HCT116 (cell line): ENCODE results near the gene IL32. TPM values are rescaled to one million over a fixed set of nuclear protein-coding genes. Genes with fewer than 3 reads are reported as not detected.

ENCODE experiments used
- ATAC-seq: fragments of 200-7000 bp; cut with Tn5 transposase; 2 replicates; pipeline ENCODE4 v1.9.1; 2020; ENCODE audit warnings: mild to moderate bottlenecking, moderate library complexity
- BruUV-seq: library from RNA; stranded (reverse); fragments of 400-500 nt; replicated peaks from 2 replicates; lab custom pipeline; 2021; lab: Mats Ljungman, UMichigan
- CTCF ChIA-PET: fragments of 300-600 bp; sonication (Branson Sonifier 250); formaldehyde crosslinking; loops from one replicate; lab custom pipeline; 2021; ENCODE audit warnings: antibody characterized with exemption; lab: Charles Lee
- POLR2A ChIA-PET: fragments of 300-600, 350-600 bp; sonication (Branson Sonifier 250); formaldehyde crosslinking; loops from one replicate; lab custom pipeline; 2021; ENCODE audit warnings: antibody characterized with exemption; lab: Charles Lee
- RAD21 ChIA-PET, 2 experiments: fragments of 300-600 bp; sonication (Branson Sonifier 250); formaldehyde crosslinking; loops; one replicate each; lab custom pipeline; 2023; ENCODE audit warnings: low total read pairs in 2 of 2; ENCODE audit not compliant: uncharacterized antibody in 2 of 2, unreplicated experiment in 2 of 2, low non-redundant PET in 1 of 2; lab: Charles Lee
- DNase-seq: peaks from one replicate; pipeline ENCODE4 v3.0.0-alpha.2; 2010; ENCODE audit warnings: low read depth, low spot score
- H2AFZ ChIP-seq: fragments of 200-600 bp; shearing (Covaris generic), sonication (generic); 2 replicates; pipeline ENCODE4 v1.6.1; 2017; ENCODE audit warnings: low read depth, mixed run types, mixed read lengths, antibody characterized with exemption, low read length; ENCODE audit not compliant: poor library complexity, severe bottlenecking
- H3K27ac ChIP-seq: 2 replicates; pipeline ENCODE4 v1.5.1; 2012; ENCODE audit warnings: low read depth, low read length
- H3K27me3 ChIP-seq: fragments of 200-600 bp; sonication (generic); 2 replicates; pipeline ENCODE4 v1.6.1; 2016; ENCODE audit warnings: mixed run types, low read length, mixed read lengths; ENCODE audit not compliant: insufficient read depth
- H3K36me3 ChIP-seq, 2 experiments: fragments of 200-500 bp in 1 of 2; fragments of 200-600 bp in 1 of 2; sonication (Bioruptor generic) in 1 of 2; sonication (generic) in 1 of 2; 2 replicates each; pipeline versions ENCODE4 v1.5.1 to v1.6.1; 2014 to 2016; ENCODE audit warnings: low read length in 2 of 2, inconsistent platforms in 1 of 2, mixed read lengths in 1 of 2, mixed run types in 1 of 2; ENCODE audit not compliant: insufficient read depth in 2 of 2, control insufficient read depth in 1 of 2
- H3K4me1 ChIP-seq, 2 experiments: fragments of 200-600 bp in 1 of 2; sonication (generic) in 1 of 2; 2 replicates each; pipeline versions ENCODE4 v1.5.1 to v1.6.1; 2012 to 2017; ENCODE audit warnings: low read length in 2 of 2, inconsistent platforms in 1 of 2, mild to moderate bottlenecking in 1 of 2, mixed read lengths in 1 of 2, mixed run types in 1 of 2, moderate library complexity in 1 of 2; ENCODE audit not compliant: insufficient read depth in 2 of 2, control insufficient read depth in 1 of 2
- H3K4me2 ChIP-seq: fragments of 200-600 bp; sonication (generic); 2 replicates; pipeline ENCODE4 v1.6.1; 2017; ENCODE audit warnings: mixed run types, low read length, mixed read lengths
- H3K4me3 ChIP-seq, 2 experiments: fragments of 200-600 bp in 1 of 2; sonication (generic) in 1 of 2; replicated peaks in 1 of 2; 2 replicates each; pipeline ENCODE4 v1.5.1; 2011 to 2016; ENCODE audit warnings: low read length in 2 of 2, control low read depth in 1 of 2, low read depth in 1 of 2, mild to moderate bottlenecking in 1 of 2, mixed read lengths in 1 of 2, mixed run types in 1 of 2
- H3K79me2 ChIP-seq: fragments of 200-600 bp; sonication (generic); 2 replicates; pipeline ENCODE4 v1.6.1; 2017; ENCODE audit warnings: mild to moderate bottlenecking, mixed run types, low read length, moderate library complexity, mixed read lengths; ENCODE audit not compliant: insufficient read depth
- H3K9ac ChIP-seq: fragments of 200-600 bp; sonication (generic); 2 replicates; pipeline ENCODE4 v1.6.1; 2016; ENCODE audit warnings: low read length, mixed read lengths
- H3K9me2 ChIP-seq: fragments of 200-600 bp; sonication (generic), shearing (Covaris generic); 2 replicates; pipeline ENCODE4 v1.6.1; 2017; ENCODE audit warnings: mixed run types, mild to moderate bottlenecking, moderate library complexity; ENCODE audit not compliant: insufficient read depth
- H3K9me3 ChIP-seq, 2 experiments: fragments of 200-500 bp in 1 of 2; fragments of 200-600 bp in 1 of 2; sonication (Bioruptor generic) in 1 of 2; sonication (generic) in 1 of 2; 2 replicates each; pipeline ENCODE4 v1.6.1; 2014 to 2017; ENCODE audit warnings: low read length in 2 of 2, mixed read lengths in 2 of 2, inconsistent platforms in 1 of 2, low read depth in 1 of 2, mild to moderate bottlenecking in 1 of 2, mixed run types in 1 of 2, moderate library complexity in 1 of 2; ENCODE audit not compliant: control insufficient read depth in 1 of 2, insufficient read depth in 1 of 2
- H4K20me1 ChIP-seq: fragments of 200-600 bp; sonication (generic), shearing (Covaris generic); 2 replicates; pipeline ENCODE4 v1.6.1; 2017; ENCODE audit warnings: mixed run types, mild to moderate bottlenecking, moderate library complexity; ENCODE audit not compliant: insufficient read depth
- CBX3 ChIP-seq: IDR thresholded peaks from 2 replicates; pipeline ENCODE4 v1.6.1; 2012; ENCODE audit warnings: low read depth
- EGR1 ChIP-seq: IDR thresholded peaks from 2 replicates; pipeline ENCODE4 v1.6.1; 2012; ENCODE audit warnings: low read depth
- EZH2phosphoT487 ChIP-seq: fragments of 200-600 bp; IDR thresholded peaks from 2 replicates; pipeline ENCODE4 v1.6.1; 2018; ENCODE audit warnings: antibody characterized with exemption, borderline replicate concordance
- POLR2AphosphoS5 ChIP-seq: IDR thresholded peaks from 2 replicates; pipeline ENCODE4 v1.6.1; 2011; ENCODE audit warnings: mild to moderate bottlenecking, low read depth, low read length, moderate library complexity
- RAD21 ChIP-seq: IDR thresholded peaks from 2 replicates; pipeline ENCODE4 v1.6.1; 2012; ENCODE audit warnings: low read depth, mild to moderate bottlenecking
- SIN3A ChIP-seq: IDR thresholded peaks from 2 replicates; pipeline ENCODE4 v1.6.1; 2012; ENCODE audit warnings: low read depth
- YY1 ChIP-seq: IDR thresholded peaks from 2 replicates; pipeline ENCODE4 v1.6.1; 2011; ENCODE audit warnings: low read length, low read depth, moderate library complexity, mild to moderate bottlenecking; ENCODE audit not compliant: insufficient replicate concordance; ENCODE audit errors: extremely low read depth
- intact Hi-C: fragments of 100-400 bp; cut with micrococcal nuclease; formaldehyde crosslinking; loops from 2 replicates; pipeline ENCODE4 v1.10.0; 2022
- total RNA-seq: library from RNA; stranded (reverse); gene quantifications from one replicate; pipeline ENCODE4 v1.2.1, GENCODE V29; 2021; ENCODE audit not compliant: unreplicated experiment
- TF ChIP-seq, protein P1 (sequence below): IDR thresholded peaks from 2 replicates; pipeline ENCODE4 v1.6.1; 2011; ENCODE audit warnings: mild to moderate bottlenecking, low read length, moderate library complexity; ENCODE audit not compliant: insufficient replicate concordance; ENCODE audit errors: extremely low read depth

Gene IL32
- total RNA-seq, 1 experiment from 2014 or later = 13.7 TPM

DNA sequence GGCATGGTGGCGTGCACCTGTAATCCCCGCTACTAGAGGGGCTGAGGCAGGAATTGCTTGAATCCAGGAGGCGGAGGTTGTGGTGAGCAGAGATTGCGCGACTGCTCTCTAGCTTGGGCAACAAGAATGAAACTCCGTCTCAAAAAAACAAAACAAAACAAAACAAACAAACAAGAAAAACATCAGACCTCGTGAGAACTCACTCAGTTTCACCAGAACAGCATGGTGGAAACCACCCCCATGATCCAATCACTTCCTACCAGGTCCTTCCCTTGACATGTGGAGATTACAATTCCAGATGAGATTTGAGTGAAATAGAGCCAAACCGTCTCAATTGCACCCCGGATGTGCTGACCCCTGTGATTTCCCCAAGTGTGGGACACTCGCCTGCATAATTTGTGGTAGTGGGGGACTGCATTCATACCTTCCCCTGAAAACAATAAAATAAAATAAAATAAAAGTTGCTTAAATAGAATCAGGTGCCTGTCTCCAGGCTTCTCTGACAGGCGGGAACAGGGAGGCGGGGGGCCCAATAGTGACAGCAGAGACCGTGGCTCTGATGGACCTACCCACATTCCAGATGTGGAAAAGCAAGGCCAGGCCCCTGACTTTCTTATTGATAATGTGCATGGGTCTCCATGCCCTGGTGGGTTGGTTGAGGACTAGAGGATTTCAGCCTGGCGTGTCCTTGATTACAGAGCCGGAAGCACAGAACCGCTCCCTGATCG, 20.6 kb downstream of the IL32 start:
- TF ChIP-seq RAD21 (no peak), EGR1 (no peak), POLR2AphosphoS5 (no peak), SIN3A (no peak), YY1 (no peak), CBX3 (no peak), EZH2phosphoT487 (no peak)
- TF ChIP-seq, protein P1, sequence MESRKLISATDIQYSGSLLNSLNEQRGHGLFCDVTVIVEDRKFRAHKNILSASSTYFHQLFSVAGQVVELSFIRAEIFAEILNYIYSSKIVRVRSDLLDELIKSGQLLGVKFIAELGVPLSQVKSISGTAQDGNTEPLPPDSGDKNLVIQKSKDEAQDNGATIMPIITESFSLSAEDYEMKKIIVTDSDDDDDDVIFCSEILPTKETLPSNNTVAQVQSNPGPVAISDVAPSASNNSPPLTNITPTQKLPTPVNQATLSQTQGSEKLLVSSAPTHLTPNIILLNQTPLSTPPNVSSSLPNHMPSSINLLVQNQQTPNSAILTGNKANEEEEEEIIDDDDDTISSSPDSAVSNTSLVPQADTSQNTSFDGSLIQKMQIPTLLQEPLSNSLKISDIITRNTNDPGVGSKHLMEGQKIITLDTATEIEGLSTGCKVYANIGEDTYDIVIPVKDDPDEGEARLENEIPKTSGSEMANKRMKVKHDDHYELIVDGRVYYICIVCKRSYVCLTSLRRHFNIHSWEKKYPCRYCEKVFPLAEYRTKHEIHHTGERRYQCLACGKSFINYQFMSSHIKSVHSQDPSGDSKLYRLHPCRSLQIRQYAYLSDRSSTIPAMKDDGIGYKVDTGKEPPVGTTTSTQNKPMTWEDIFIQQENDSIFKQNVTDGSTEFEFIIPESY = no peak
- Histone ChIP-seq H3K79me2 (no peaks in the 10 kb centered on the region), H2AFZ (no peak overlapping the region), H4K20me1 (no peaks in the 10 kb centered on the region), H3K9ac (no peak overlapping the region), H3K9me3 (no peaks in the 10 kb centered on the region), H3K36me3 (no peaks in the 10 kb centered on the region), H3K9me2 (no peaks in the 10 kb centered on the region), H3K4me1 (no peaks in the 10 kb centered on the region), H3K27ac (no peak overlapping the region), H3K4me3 (no peak overlapping the region), H3K27me3 (no peaks in the 10 kb centered on the region), H3K4me2 (no peak overlapping the region)
- intact Hi-C loops = no loop called here
- no peak for ATAC-seq
- POLR2A ChIA-PET = no interaction called here
- no TSS peak for BruUV-seq
- RAD21 ChIA-PET = no interaction called here
- DNase-seq = no peak
- CTCF ChIA-PET = no interaction called here
